GM12874 (cell line): ENCODE results near the gene ROM1.

Experiments used
- CTCF ChIP-seq: IDR thresholded peaks from 2 replicates; pipeline ENCODE4 v1.5.1; 2011; ENCODE audit warnings: low read depth, mild to moderate bottlenecking, control low read depth, low read length, moderate library complexity; ENCODE audit not compliant: insufficient read depth

Gene ROM1

GRCh38 chr11:62656796-62657429 lies 43.9 kb downstream of the ROM1 start:
- no peak for TF ChIP-seq CTCF

GRCh38 chr11:62664405-62665074 lies 51.5 kb downstream of the ROM1 start:
- no peak for TF ChIP-seq CTCF
